DMS53 treated with DMSO at 0.1 percent for 48 hours (cell line): ENCODE results near the gene CATSPERZ.

ENCODE experiments used
- DNase-seq: peaks from one replicate; lab custom pipeline; 2025; ENCODE audit not compliant: unreplicated experiment; lab: John Stamatoyannopoulos, UW

The CATSPERZ gene

GRCh38 chr11:64263947-64264317 is 36.2 kb upstream of the CATSPERZ start:
- DNase-seq = no peak

GRCh38 chr11:64264371-64264852 is 35.7 kb upstream of the CATSPERZ start:
- no peak for DNase-seq

GRCh38 chr11:64265176-64266160 is 34.7 kb upstream of the CATSPERZ start:
- no peak for DNase-seq

GRCh38 chr11:64266339-64266738 is 33.8 kb upstream of the CATSPERZ start:
- DNase-seq = no peak

- no peak for DNase-seq
These were observed 32.8 kb upstream of the CATSPERZ start for GRCh38 chr11:64267207-64267945.

GRCh38 chr11:64268025-64268892 is 31.9 kb upstream of the CATSPERZ start:
- DNase-seq = no peak

GRCh38 chr11:64268893-64269539 is 31.1 kb upstream of the CATSPERZ start:
- DNase-seq = peak; percentile 54

GRCh38 chr11:64269540-64270220 is 30.5 kb upstream of the CATSPERZ start:
- peak; percentile 98 for DNase-seq

- DNase-seq = no peak
These were observed 24.9 kb upstream of the CATSPERZ start for GRCh38 chr11:64275031-64275800.

GRCh38 chr11:64275841-64276240 is 24.3 kb upstream of the CATSPERZ start:
- no peak for DNase-seq

- DNase-seq = no peak
These were observed 23.3 kb upstream of the CATSPERZ start for GRCh38 chr11:64276653-64277431.

- no peak for DNase-seq
These were observed 21.5 kb upstream of the CATSPERZ start for GRCh38 chr11:64278576-64279190.

GRCh38 chr11:64281957-64282770 is 18.0 kb upstream of the CATSPERZ start:
- DNase-seq = no peak

- DNase-seq = no peak
These were observed 17.1 kb upstream of the CATSPERZ start for GRCh38 chr11:64283092-64283491.

- DNase-seq = peak; percentile 85
These were observed 15.9 kb upstream of the CATSPERZ start, which contains the start of gene BAD for GRCh38 chr11:64284048-64284961. BAD (minus strand) TSS chr11:64284665; CDS start chr11:64284368, 297 bp downstream.
